Measurements from ENCODE around the gene IER2. TPM values are rescaled to one million over a fixed set of nuclear protein-coding genes. Genes with fewer than 3 reads are reported as not detected.

IER2 gene
- total and polyA plus RNA-seq, 9 of the 15 experiments (the other 6 are each of a cell fraction or from before 2014, with no cell fraction given) = 4.5 to 205 (median 23.7) TPM

DNA sequence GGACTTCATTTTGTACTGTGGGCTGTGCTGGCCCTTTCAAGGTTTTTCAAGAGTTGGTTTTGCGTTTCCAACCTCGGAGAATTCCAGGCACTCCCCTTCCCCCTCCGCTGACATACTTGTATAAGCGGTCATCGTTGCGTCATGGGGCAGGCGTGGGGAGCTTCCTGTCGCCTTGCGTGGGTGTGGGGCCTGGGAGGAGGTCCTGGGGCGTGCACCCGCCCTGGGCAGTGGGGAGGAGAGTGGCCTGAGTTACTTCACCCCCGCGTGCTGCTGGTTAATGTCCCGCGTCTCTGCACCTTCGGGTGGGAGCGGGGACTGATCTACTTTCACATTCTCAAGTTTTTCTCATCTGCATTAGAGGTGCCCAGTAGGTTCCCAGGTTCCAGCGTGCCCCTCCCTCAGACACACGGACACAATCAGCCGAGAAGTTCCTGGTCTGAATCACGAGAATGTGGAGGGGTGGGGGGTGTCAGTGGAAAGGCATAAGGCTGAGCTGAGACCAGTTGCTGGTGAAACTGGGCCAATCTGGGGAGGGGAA, 4.1 kb downstream of the IER2 start (continued):
- TF ChIP-seq, protein P1, sequence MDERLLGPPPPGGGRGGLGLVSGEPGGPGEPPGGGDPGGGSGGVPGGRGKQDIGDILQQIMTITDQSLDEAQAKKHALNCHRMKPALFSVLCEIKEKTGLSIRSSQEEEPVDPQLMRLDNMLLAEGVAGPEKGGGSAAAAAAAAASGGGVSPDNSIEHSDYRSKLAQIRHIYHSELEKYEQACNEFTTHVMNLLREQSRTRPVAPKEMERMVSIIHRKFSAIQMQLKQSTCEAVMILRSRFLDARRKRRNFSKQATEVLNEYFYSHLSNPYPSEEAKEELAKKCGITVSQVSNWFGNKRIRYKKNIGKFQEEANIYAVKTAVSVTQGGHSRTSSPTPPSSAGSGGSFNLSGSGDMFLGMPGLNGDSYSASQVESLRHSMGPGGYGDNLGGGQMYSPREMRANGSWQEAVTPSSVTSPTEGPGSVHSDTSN (CRISPR knock-in tag; IDR thresholded peaks at IDR 0.05; ENCODE audit: low read depth) = no peak
- TF ChIP-seq, protein P1 (tag; conservative IDR thresholded peaks at IDR 0.05; ENCODE audit: low read depth) = no peak
- TF ChIP-seq, protein P2, sequence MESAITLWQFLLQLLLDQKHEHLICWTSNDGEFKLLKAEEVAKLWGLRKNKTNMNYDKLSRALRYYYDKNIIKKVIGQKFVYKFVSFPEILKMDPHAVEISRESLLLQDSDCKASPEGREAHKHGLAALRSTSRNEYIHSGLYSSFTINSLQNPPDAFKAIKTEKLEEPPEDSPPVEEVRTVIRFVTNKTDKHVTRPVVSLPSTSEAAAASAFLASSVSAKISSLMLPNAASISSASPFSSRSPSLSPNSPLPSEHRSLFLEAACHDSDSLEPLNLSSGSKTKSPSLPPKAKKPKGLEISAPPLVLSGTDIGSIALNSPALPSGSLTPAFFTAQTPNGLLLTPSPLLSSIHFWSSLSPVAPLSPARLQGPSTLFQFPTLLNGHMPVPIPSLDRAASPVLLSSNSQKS (CRISPR knock-in tag; IDR thresholded peaks at IDR 0.05) = no peak
- TF ChIP-seq ZFPM2 (CRISPR knock-in tag; IDR thresholded peaks at IDR 0.05) (no peak), HDAC2 (IDR thresholded peaks at IDR 0.05) (peak; percentile 57), ADNP (tag; IDR thresholded peaks at IDR 0.05) (no peak), SMAD4 (CRISPR knock-in tag; conservative IDR thresholded peaks at IDR 0.05) (0 out of 2 replicates have a peak, but pooled peaks have one; percentile 41), FOXJ3 (CRISPR knock-in tag; IDR thresholded peaks at IDR 0.05) (no peak), SMARCE1 (IDR thresholded peaks at IDR 0.05) (peak; percentile 44; the same call in 1 of the 2 replicates), PYGO2 (tag; IDR thresholded peaks at IDR 0.05) (no peak), SRSF7 (optimal IDR thresholded peaks at IDR 0.05; ENCODE audit: low read depth, low read length) (no peak), SIN3B (IDR thresholded peaks at IDR 0.05; ENCODE audit: low read depth) (no peak), NCOA6 (IDR thresholded peaks at IDR 0.05) (no peak), ZNF551 (CRISPR knock-in tag; IDR thresholded peaks at IDR 0.05) (no peak), ZNF253 (CRISPR knock-in tag; conservative IDR thresholded peaks at IDR 0.05) (no peak), SAFB2 (IDR thresholded peaks at IDR 0.05; ENCODE audit: borderline replicate concordance, low read depth, low read length, severe bottlenecking) (no peak), KLF16 (IDR thresholded peaks at IDR 0.05) (peak; percentile 38; the same call in 1 of the 2 replicates), CHD2 (IDR thresholded peaks at IDR 0.05; ENCODE audit: low read depth, low read length) (no peak), ELF4 (CRISPR knock-in tag; IDR thresholded peaks at IDR 0.05) (no peak), GATA2 (CRISPR knock-in tag; IDR thresholded peaks at IDR 0.05) (no peak), MCM5 (IDR thresholded peaks at IDR 0.05; ENCODE audit: low read depth) (no peak)
- TF ChIP-seq, protein P3, sequence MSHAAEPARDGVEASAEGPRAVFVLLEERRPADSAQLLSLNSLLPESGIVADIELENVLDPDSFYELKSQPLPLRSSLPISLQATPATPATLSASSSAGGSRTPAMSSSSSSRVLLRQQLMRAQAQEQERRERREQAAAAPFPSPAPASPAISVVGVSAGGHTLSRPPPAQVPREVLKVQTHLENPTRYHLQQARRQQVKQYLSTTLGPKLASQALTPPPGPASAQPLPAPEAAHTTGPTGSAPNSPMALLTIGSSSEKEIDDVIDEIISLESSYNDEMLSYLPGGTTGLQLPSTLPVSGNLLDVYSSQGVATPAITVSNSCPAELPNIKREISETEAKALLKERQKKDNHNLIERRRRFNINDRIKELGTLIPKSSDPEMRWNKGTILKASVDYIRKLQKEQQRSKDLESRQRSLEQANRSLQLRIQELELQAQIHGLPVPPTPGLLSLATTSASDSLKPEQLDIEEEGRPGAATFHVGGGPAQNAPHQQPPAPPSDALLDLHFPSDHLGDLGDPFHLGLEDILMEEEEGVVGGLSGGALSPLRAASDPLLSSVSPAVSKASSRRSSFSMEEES (CRISPR knock-in tag; IDR thresholded peaks at IDR 0.05) = no peak
- TF ChIP-seq, protein P4, sequence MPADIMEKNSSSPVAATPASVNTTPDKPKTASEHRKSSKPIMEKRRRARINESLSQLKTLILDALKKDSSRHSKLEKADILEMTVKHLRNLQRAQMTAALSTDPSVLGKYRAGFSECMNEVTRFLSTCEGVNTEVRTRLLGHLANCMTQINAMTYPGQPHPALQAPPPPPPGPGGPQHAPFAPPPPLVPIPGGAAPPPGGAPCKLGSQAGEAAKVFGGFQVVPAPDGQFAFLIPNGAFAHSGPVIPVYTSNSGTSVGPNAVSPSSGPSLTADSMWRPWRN (IDR thresholded peaks at IDR 0.05; ENCODE audit: low read depth) = no peak
